HepG2 (cell line): ENCODE measurements around the gene TACC3. TPM values are rescaled to one million over a fixed set of nuclear protein-coding genes. Genes with fewer than 3 reads are reported as not detected.

Experiments used
- ARID2 ChIP-seq: sonication (generic); formaldehyde crosslinking; IDR thresholded peaks from 2 replicates; pipeline ENCODE4 v1.8.1; 2022; ENCODE audit warnings: mild to moderate bottlenecking, missing genetic modification reagents, borderline replicate concordance
- CREBL2 ChIP-seq: sonication (generic); formaldehyde crosslinking; IDR thresholded peaks from 2 replicates; pipeline ENCODE4 v1.8.1; 2023; ENCODE audit warnings: missing genetic modification reagents, mild to moderate bottlenecking, borderline replicate concordance
- FOXA1 ChIP-seq, 2 experiments: fragments of 450-650 bp in 1 of 2; sonication (generic) in 1 of 2; formaldehyde crosslinking in 1 of 2; IDR thresholded peaks; 2 replicates each; pipeline versions ENCODE4 v1.4.0 to v1.6.1; 2016 to 2020; ENCODE audit warnings: missing genetic modification reagents in 1 of 2
- ISL2 ChIP-seq: sonication (generic); formaldehyde crosslinking; IDR thresholded peaks from 2 replicates; pipeline ENCODE4 v1.5.0; 2020; ENCODE audit warnings: missing genetic modification reagents
- LBX2 ChIP-seq: sonication (generic); formaldehyde crosslinking; IDR thresholded peaks from 2 replicates; pipeline ENCODE4 v1.5.0; 2020; ENCODE audit warnings: missing genetic modification reagents, mild to moderate bottlenecking, borderline replicate concordance
- MED1 ChIP-seq: sonication (generic); formaldehyde crosslinking; IDR thresholded peaks from 2 replicates; pipeline ENCODE4 v1.4.0; 2020; ENCODE audit warnings: missing genetic modification reagents
- PHF5A ChIP-seq: IDR thresholded peaks from one replicate; pipeline ENCODE4 v1.6.1; 2018; ENCODE audit warnings: low read depth, missing genetic modification reagents; ENCODE audit not compliant: unreplicated experiment
- SMC3 ChIP-seq: IDR thresholded peaks from 2 replicates; pipeline ENCODE4 v1.6.1; 2011; ENCODE audit warnings: low read length, improper control_type of control experiment
- SNAPC5 ChIP-seq: sonication (generic); formaldehyde crosslinking; IDR thresholded peaks from 2 replicates; pipeline ENCODE4 v1.8.1; 2023; ENCODE audit warnings: mild to moderate bottlenecking, missing genetic modification reagents, borderline replicate concordance
- SOX13 ChIP-seq, 3 experiments: fragments of 450-650 bp in 1 of 3; sonication (generic) in 1 of 3; formaldehyde crosslinking in 1 of 3; IDR thresholded peaks in 2 of 3; conservative IDR thresholded peaks in 1 of 3; 2 replicates each; pipeline versions ENCODE4 v1.5.0 to v1.6.1; 2016 to 2020; ENCODE audit warnings: antibody characterized with exemption in 1 of 3, mild to moderate bottlenecking in 1 of 3, missing compliant biosample characterization in 1 of 3, missing genetic modification reagents in 1 of 3, moderate library complexity in 1 of 3
- SYNCRIP ChIP-seq: fragments of 200-400 bp; formaldehyde crosslinking; IDR thresholded peaks from 2 replicates; pipeline ENCODE4 v1.6.1; 2018; ENCODE audit warnings: mild to moderate bottlenecking, low read depth, low read length; ENCODE audit not compliant: insufficient read depth
- ZHX1 ChIP-seq: sonication (generic); formaldehyde crosslinking; IDR thresholded peaks from 2 replicates; pipeline ENCODE4 v1.8.1; 2022; ENCODE audit warnings: low read depth, mild to moderate bottlenecking, missing genetic modification reagents
- ZNF33A ChIP-seq: sonication (generic); formaldehyde crosslinking; IDR thresholded peaks from 2 replicates; pipeline ENCODE4 v1.5.1; 2020; ENCODE audit warnings: missing genetic modification reagents, mild to moderate bottlenecking, moderate library complexity, borderline replicate concordance
- ZNF431 ChIP-seq: sonication (generic); formaldehyde crosslinking; IDR thresholded peaks from 2 replicates; pipeline ENCODE4 v1.9.0; 2022; ENCODE audit warnings: missing genetic modification reagents, low read depth, mild to moderate bottlenecking, borderline replicate concordance
- ZNF460 ChIP-seq: sonication (generic); formaldehyde crosslinking; IDR thresholded peaks from 2 replicates; pipeline ENCODE4 v1.5.1; 2020; ENCODE audit warnings: missing genetic modification reagents, mild to moderate bottlenecking, borderline replicate concordance
- ZNF569 ChIP-seq: sonication (generic); formaldehyde crosslinking; IDR thresholded peaks from 2 replicates; pipeline ENCODE4 v1.5.0; 2020; ENCODE audit warnings: mild to moderate bottlenecking, missing genetic modification reagents, moderate library complexity, borderline replicate concordance
- ZNF629 ChIP-seq: sonication (generic); formaldehyde crosslinking; conservative IDR thresholded peaks from 2 replicates; pipeline ENCODE4 v1.5.0; 2020; ENCODE audit warnings: missing genetic modification reagents
- ZNF703 ChIP-seq: sonication (generic); formaldehyde crosslinking; IDR thresholded peaks from 2 replicates; pipeline ENCODE4 v1.5.1; 2020; ENCODE audit warnings: missing genetic modification reagents, mild to moderate bottlenecking, moderate library complexity, borderline replicate concordance
- ZNF75D ChIP-seq: sonication (generic); formaldehyde crosslinking; IDR thresholded peaks from 2 replicates; pipeline ENCODE4 v1.8.1; 2023; ENCODE audit warnings: missing genetic modification reagents, mild to moderate bottlenecking, borderline replicate concordance
- ZNF839 ChIP-seq: sonication (generic); formaldehyde crosslinking; IDR thresholded peaks from 2 replicates; pipeline ENCODE4 v1.4.0; 2020; ENCODE audit warnings: missing genetic modification reagents, mild to moderate bottlenecking, borderline replicate concordance
- polyA plus RNA-seq, 8 experiments: library from polyadenylated mRNA; depleted of rRNA in 3 of 8; stranded (reverse) in 7 of 8; unstranded in 1 of 8; fragments of >200 nt; fragmentation: Illumina TruSeq in 4 of 8; extraction: Trizol in 4 of 8; gene quantifications; 2 replicates each; pipeline versions ENCODE4 v1.2.1 to v1.2.3, GENCODE V29; 2011 to 2016; ENCODE audit warnings: low read depth in 4 of 8, missing spikeins in 1 of 8, mixed read lengths in 1 of 8; ENCODE audit not compliant: insufficient read depth in 1 of 8
- total RNA-seq, 5 experiments: library from RNA; depleted of rRNA; stranded (reverse); fragments of >200 nt; fragmentation: Illumina TruSeq; extraction: Trizol; gene quantifications; 2 replicates each; pipeline ENCODE4 v1.2.3, GENCODE V29; 2016; ENCODE audit warnings: low read depth in 1 of 5
- TF ChIP-seq, protein P1 (sequence below): sonication (generic); formaldehyde crosslinking; IDR thresholded peaks from 2 replicates; pipeline ENCODE4 v1.4.0; 2020; ENCODE audit warnings: missing genetic modification reagents, borderline replicate concordance

TACC3 gene
- total and polyA plus RNA-seq, 2 of the 13 experiments (the other 11 are each of a cell fraction or from before 2014, with no cell fraction given), result 20.3 to 21.2 TPM

DNA sequence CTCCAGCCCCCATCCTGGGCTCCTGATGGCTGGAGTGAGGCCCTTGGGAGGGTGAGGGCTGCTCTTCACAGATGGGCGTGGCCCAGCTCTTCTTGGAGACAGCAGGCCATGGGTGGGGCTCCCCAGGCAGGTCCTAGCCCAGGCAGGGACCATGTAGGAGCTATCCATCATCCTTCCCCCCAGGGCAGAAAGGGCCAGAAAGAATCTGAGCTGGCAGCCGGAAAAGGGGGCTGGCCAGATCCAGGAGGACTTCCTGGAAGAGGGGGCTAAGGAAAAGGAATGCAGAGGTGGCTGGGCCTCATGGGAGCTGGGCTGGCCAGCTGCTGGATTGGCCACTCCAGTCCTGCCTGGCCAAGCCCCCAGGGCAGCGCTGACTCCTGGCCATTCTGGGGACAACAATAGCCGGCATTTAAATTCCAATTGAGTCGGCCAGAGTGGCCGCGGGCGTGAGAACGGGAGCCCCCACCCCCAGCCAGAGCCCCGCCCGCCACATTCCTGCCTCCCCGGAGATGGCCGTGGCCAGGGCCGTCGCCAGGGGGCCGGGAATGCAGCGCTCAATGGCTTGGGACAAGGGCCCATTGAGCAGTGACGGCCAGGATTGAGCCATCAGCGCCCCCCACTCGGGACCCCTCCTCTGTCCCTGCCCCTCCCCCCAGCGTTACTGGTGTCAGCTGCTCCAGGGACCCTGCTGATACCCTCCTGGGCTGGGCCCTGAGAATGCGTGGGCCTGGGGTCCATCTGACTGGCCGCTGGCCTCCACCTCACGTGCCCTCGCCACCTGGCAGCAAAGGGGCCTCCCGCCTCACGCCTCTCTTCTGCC is 56.7 kb downstream of the TACC3 start (continued):
- TF ChIP-seq, protein P1, sequence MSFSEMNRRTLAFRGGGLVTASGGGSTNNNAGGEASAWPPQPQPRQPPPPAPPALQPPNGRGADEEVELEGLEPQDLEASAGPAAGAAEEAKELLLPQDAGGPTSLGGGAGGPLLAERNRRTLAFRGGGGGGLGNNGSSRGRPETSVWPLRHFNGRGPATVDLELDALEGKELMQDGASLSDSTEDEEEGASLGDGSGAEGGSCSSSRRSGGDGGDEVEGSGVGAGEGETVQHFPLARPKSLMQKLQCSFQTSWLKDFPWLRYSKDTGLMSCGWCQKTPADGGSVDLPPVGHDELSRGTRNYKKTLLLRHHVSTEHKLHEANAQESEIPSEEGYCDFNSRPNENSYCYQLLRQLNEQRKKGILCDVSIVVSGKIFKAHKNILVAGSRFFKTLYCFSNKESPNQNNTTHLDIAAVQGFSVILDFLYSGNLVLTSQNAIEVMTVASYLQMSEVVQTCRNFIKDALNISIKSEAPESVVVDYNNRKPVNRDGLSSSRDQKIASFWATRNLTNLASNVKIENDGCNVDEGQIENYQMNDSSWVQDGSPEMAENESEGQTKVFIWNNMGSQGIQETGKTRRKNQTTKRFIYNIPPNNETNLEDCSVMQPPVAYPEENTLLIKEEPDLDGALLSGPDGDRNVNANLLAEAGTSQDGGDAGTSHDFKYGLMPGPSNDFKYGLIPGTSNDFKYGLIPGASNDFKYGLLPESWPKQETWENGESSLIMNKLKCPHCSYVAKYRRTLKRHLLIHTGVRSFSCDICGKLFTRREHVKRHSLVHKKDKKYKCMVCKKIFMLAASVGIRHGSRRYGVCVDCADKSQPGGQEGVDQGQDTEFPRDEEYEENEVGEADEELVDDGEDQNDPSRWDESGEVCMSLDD (CRISPR knock-in tag), result peak; percentile 54; the same call in 1 of the 2 replicates
- no peak for TF ChIP-seq ZNF75D
- TF ChIP-seq ZNF33A (CRISPR knock-in tag), result no peak
- TF ChIP-seq ZHX1, result no peak
- TF ChIP-seq ZNF629 (CRISPR knock-in tag), result no peak
- no peak for TF ChIP-seq SYNCRIP
- TF ChIP-seq ISL2, result peak; percentile 47; the same call in 1 of the 2 replicates
- TF ChIP-seq MED1 (CRISPR knock-in tag), result peak; percentile 65
- TF ChIP-seq ZNF569 (CRISPR knock-in tag), result no peak
- no peak for TF ChIP-seq LBX2 (CRISPR knock-in tag)
- no peak for TF ChIP-seq FOXA1 (IDR thresholded peaks at IDR 0.05)
- no peak for TF ChIP-seq FOXA1 (CRISPR knock-in tag; IDR thresholded peaks at IDR 0.05)
- TF ChIP-seq ARID2 (CRISPR knock-in tag), result no peak
- TF ChIP-seq ZNF703 (CRISPR knock-in tag), result no peak
- no peak for TF ChIP-seq ZNF431 (CRISPR knock-in tag)
- 0 out of 2 replicates have a peak, but pooled peaks have one; percentile 61 for TF ChIP-seq CREBL2 (CRISPR knock-in tag)
- TF ChIP-seq PHF5A (CRISPR knock-in tag), result no peak
- TF ChIP-seq ZNF460, result no peak
- TF ChIP-seq SMC3, result no peak
- no peak for TF ChIP-seq ZNF839 (CRISPR knock-in tag)
- TF ChIP-seq SOX13 (IDR thresholded peaks at IDR 0.05), result peak; percentile 17; the same call in 1 of the 2 replicates
- TF ChIP-seq SOX13 (CRISPR knock-in tag; conservative IDR thresholded peaks at IDR 0.05 in 1 of 2, IDR thresholded peaks at IDR 0.05 in 1 of 2), result peak in 1 of 2 experiments; percentile 91; a peak in 2 of 4 replicates
- TF ChIP-seq SNAPC5, result no peak
